Measurements from ENCODE around the gene GGPS1.
A peak's percentile ranks its signal among the peaks of the same experiment; 100 is the strongest.
"Not testable (repeated sequence)": the region's sequence is repeated elsewhere in the genome, so short reads cannot be mapped to it uniquely, and the experiment has no call there.

GGPS1 gene

DNA sequence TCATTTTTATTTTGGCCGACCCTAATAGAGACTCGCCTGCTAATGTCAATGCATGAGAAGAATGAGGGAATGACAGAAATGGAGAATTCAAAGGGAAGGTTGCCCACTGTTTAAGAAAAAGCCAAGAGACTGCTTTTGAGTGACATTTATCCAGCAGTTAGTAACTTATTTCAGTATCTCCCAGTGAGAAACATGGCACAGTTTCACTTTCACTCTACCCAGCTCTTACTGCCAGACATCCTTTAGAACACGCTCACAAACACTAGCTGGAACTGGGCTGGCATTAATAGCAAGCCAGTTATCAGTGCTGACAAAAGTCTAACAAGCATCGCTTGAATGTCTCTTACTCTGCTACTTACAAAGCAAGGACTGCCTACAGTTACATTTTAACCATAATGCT is 8.5 kb downstream of the GGPS1 start:
- DNase-seq, result no peak

- no peak for DNase-seq
Measured at GRCh38 chr1:235339746-235340145, 11.4 kb downstream of the GGPS1 start.

- no peak for DNase-seq
Measured at GRCh38 chr1:235341334-235341733, 13.0 kb downstream of the GGPS1 start.

DNA sequence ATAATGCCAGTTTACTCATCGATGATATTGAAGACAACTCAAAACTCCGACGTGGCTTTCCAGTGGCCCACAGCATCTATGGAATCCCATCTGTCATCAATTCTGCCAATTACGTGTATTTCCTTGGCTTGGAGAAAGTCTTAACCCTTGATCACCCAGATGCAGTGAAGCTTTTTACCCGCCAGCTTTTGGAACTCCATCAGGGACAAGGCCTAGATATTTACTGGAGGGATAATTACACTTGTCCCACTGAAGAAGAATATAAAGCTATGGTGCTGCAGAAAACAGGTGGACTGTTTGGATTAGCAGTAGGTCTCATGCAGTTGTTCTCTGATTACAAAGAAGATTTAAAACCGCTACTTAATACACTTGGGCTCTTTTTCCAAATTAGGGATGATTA is 13.7 kb downstream of the GGPS1 start:
- DNase-seq, result no peak

GRCh38 chr1:235342471-235342870 is 14.1 kb downstream of the GGPS1 start:
- no peak for DNase-seq

GRCh38 chr1:235343726-235344125 is 15.4 kb downstream of the GGPS1 start:
- peak in 1 of 56 donors; percentile 22 for DNase-seq

- no peak for DNase-seq
Measured at GRCh38 chr1:235351441-235351840, 23.1 kb downstream of the GGPS1 start.

- DNase-seq, result no peak
Measured at GRCh38 chr1:235351898-235352297, 23.5 kb downstream of the GGPS1 start.

DNA sequence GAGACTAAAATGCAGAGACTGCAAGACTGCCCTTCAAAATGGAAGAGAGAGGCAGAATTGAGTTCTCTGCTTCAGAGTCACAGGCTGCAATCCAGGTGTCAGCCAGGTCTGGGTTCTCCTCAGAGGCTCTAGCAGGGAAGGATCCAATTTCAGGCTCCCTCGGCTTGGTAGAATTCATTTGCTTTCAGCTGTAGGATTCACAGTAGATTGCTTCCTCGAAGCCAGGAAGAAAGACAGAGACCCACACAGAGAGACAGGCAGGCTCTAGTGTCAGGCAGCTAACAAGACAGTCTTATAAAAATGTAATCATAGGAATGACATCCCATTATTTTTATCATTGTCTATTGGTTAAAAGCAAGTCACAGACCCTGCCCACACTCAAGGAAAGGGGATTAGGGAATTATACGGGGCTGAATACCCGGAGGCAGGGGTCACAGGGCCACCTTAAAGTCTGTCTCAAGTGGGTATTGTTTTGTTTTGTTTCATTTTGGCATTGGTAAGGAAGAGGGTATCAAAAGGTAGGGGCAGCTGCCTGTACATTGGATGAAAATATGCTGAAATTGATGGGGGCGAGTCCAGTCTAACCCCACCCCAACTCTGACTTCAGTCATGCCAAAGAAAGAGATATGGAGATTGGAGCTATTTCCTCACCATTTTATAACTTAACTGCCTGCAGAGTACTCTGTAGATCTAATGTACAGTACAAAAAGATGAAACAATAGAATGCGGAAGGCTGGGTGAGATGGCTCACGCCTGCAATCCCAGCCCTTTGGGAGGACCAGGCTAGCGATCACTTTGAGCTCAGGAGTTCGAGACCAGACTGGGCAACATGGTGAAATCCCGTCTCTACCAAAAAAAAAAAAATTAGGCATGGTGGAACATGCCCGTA is 29.4 kb downstream of the GGPS1 start:
- no peak for DNase-seq

DNA sequence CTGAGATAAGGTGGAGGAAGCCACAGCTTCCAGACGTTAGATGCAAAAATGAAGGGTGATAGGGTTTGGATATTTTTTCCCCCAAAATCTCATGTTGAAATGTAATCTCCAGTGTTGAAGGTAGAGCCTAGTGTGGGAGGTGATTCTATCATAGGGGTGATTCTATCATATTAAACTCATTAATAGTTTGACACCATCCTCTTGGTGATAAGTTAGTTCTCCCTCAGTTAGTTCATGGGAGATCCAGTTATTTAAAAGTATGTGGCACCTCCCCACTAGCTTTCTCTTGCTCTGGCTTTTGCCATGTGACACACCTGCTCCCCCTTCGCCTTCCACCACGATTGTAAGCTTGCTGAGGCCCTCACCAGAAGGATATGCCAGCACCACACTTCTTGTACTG is 30.5 kb downstream of the GGPS1 start:
- DNase-seq, result no peak

DNA sequence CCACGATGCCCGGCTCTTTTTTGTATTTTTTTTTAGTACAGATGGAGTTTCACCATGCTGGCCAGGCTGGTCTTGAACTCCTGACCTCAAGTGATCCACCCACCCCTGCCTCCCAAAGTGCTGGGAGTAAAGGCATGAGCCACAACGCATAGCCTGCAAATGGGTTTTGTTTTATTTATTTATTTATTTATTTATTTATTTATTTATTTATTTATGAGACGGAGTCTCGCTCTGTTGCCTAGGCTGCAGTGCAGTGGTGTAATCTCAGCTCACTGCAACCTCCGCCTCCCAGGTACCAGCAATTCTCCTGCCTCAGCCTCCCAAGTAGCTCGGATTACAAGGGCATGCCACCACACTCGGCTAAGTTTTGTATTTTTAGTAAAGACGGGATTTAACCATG is 35.8 kb downstream of the GGPS1 start:
- DNase-seq, result not testable (repeated sequence)

DNA sequence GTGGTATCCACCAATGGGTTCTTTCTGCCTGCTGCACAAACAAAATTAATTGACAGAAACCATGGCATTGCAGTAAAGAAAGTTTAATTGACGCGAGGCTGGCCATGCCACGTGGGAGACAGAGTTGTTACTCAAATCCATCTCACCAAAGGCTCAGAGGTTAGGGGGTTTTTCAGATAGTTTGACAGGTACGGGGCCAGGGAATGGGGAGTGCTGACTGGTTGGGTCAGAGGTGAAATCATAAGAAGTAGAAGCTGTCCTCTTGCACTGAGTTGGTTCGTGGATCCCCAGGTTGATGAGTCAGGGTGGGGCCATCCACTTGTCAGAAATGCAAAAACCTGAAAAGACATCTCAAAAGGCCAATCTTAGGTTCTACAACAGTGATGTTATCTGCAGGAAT is 37.9 kb downstream of the GGPS1 start:
- DNase-seq, result no peak

DNA sequence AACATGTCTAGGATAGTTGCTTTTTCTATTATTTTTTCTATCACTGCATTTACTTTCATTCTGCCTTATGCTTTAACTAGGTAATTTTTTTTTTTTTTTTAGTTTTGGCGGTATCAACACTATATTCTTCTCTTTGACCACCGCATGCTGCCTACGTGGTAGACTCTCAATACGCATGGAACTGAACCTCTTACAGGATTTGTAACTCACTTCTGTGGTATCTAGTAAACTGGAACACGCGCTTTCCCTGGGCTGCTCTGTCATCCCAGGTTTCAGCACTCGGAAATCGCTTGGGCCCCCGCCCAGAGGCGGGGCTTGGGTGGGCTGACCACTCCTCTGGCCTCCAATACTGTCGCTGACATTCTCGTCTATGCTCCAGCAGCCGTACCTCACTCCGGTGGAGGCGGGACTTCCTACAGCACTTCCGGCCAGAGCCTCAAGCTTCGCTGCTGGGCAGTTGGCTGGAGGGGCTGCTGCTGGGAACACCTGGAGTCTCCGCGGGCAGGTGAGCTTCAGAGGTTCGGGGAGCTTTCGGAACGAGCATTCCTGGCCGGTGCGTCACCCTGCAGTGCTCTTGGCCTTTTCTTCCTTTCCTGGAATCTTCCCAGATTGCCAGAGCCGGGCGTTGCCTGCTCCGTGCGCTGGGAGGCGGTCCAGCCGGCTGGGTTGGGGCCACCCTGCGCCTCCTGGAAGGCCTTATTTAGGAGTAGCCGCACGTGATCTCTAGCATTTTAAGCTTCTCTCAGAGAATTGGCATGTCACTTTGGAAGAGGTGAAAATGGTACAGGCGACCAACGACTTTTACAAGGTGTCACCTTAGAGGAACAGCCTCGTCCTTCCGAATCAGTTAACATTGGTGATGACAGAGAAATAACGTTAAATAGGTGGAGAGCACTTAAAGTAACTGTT is 38.9 kb downstream of the GGPS1 start, which contains the start of gene TBCE:
TBCE (plus strand) TSS at position 428 of the 909 bp plus-strand sequence. CDS start 12,623 bp downstream, outside the sequence.
- DNase-seq, result peak; percentile 59 to 97 (median 90)

GRCh38 chr1:235368428-235368827 is 40.1 kb downstream of the GGPS1 start:
- DNase-seq, result no peak

GRCh38 chr1:235369802-235370201 is 41.4 kb downstream of the GGPS1 start:
- no peak for DNase-seq

GRCh38 chr1:235375919-235376605 is 47.7 kb downstream of the GGPS1 start:
- no peak for DNase-seq

- not testable (repeated sequence) for DNase-seq
Measured at GRCh38 chr1:235378134-235378735, 49.9 kb downstream of the GGPS1 start.

GRCh38 chr1:235381955-235382739 is 53.8 kb downstream of the GGPS1 start:
- not testable (repeated sequence) for DNase-seq

DNA sequence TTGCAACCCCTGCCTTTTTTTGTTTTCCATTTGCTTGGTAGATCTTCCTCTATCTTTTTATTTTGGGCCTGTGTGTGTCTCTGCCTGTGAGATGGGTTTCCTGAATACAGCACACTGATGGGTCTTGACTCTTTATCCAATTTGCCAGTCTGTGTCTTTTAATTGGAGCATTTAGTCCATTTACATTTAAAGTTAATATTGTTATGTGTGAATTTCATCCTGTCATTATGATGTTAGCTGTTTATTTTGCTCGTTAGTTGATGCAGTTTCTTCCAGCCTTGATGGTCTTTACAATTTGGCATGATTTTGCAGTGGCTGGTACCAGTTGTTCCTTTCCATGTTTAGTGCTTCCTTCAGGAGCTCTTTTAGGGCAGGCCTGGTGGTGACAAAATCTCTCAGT is 57.3 kb downstream of the GGPS1 start:
- not testable (repeated sequence) for DNase-seq

DNA sequence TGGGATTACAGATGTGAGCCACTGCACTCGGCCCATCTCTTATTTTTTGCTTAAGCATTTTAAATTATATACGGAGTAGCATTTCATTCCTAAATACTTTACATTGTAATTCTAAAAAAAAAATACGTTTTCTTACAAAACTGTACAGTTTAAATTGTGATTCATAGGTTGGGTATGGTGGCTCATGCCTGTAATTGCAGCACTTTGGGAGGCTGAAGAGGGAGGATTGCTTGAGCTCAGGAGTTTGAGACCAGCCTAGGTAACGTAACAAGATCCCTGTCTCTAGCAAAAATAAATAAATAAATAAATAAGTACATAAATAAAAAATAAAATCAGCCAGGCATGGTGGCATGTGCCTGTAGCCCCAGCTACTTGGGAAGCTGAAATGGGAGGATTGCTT is 63.5 kb downstream of the GGPS1 start:
- no peak for DNase-seq
